NCI-H1417 (cell line): ENCODE results near the gene FAM3D.
"Not testable (repeated sequence)": the region's sequence is repeated elsewhere in the genome, so short reads cannot be mapped to it uniquely, and the experiment has no call there.

Experiments
- DNase-seq, 3 experiments: peaks; one replicate each; lab custom pipeline; 2025; lab: John Stamatoyannopoulos, UW

FAM3D gene, protein sequence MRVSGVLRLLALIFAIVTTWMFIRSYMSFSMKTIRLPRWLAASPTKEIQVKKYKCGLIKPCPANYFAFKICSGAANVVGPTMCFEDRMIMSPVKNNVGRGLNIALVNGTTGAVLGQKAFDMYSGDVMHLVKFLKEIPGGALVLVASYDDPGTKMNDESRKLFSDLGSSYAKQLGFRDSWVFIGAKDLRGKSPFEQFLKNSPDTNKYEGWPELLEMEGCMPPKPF

DNA sequence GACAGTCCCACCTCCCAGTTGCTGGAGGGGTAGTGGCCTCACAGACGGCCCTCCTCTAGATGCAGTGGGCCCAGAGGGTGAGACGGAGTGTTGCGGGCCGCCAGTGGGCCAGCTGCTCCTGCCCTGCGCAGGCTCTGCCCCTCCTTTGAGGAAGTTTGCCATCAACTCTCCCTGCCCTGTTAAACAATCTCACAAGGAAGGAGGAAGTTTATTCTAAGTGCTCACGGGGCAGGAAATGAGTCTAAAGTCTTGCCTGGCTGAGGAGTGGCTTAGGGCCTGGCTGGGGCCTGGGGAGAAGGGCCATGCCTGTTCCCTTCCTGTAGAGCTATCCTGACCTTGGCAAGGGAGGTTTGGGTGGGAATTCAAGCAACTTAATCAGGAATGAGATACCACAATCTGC, at the start of gene FAM3D:
Gene FAM3D, minus strand, starts transcription at position 92 of the 400 bp plus-strand sequence. CDS start 11,211 bp downstream, outside the sequence.
- no peak for DNase-seq

DNA sequence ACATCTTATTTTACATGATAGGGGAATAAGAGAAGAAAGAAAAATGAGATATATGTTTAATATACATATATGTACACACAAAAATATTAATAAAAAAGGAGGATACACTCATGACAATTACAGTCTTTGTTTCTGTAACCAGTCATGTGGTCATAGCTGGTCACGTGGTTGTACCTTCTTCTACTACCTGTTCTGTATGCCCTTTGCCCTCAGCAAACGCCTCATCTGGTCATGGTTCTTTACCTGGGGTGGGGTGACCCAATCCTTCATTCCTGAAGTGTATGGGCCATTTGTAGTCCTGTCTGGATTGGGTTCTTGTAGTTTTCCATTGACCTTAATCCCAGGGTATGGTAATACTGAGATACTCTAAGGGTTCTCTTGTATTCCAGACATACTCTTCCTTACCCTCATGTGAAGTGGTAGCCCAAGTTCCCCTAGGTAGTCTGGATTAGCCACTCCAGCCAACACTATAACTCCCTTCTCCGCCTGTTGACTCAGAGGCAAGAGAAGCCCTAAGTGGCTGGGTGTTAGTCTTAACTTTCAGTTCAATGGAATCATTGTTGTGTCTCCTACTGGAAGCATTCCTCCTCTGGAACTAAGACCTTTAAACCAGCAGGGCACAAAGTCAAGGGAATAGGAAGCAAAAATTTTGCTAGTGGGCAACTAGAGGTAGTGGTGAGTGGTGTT, 47.3 kb upstream of the FAM3D start:
- no peak for DNase-seq

DNA sequence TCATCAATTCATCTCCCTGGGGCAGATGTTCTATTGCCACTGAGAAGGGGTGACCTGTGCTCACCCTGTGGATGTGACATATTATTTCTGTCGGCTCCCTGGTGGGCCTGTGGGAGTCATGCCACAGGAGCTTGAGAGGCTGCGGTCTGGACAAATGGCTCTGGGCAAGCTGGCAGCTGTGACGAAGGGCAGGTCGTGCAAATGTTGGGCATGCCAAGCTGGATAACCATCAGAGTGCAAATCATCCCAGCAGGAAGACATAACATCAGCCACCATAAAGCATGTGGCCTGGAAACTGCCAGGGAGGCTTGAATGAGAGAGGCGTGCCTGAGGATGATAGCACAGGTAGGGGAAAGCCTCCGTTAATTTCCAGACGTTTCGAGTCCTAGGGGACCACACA, 45.3 kb upstream of the FAM3D start:
- no peak for DNase-seq

DNA sequence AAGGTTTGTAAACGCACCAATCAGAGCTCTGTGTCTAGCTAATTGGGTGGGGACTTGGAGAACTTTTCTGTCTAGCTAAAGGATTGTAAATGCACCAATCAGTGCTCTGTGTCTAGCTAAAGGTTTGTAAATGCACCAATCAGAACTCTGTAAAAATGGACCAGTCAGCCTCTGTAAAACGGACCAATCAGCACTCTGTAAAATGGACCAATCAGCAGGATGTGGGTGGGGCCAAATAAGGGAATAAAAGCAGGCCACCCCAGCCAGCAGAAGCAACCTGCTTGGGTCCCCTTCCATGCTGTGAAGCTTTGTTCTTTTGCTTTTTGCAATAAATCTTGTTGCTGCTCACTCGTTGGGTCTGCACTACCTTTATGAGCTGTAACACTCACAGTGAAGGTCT, 42.4 kb upstream of the FAM3D start:
- not testable (repeated sequence) for DNase-seq

DNA sequence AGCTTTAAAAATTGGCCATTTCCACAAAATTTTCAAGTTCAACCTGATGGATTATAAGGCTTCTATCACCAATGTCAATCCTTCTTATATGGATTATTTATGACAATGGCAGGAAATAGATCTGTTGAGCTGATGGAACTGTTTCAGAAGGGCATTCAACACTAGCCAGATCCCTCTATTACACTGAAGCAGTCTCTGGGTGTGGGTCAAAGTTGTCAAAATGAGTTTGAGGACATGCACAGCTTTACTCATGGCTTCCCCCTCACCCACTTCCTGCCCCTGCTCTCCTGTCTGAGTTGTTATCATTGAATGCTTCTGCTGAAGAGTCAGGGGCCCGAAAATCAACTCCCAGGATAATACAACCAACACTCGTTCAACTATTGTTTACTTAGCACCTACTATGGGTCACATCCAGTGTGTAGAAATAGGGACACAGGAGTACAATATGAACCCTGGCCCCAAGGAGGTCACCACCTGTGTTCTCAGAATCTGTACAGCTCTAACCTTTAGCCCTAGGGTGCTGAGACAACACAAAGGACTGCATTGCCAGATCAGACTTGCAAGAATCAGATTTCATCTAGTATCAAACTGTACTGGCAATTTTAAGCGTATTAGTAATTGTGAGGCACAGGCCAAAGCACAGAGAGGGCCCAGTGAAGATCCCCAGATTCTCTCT, 41.7 kb upstream of the FAM3D start:
- no peak for DNase-seq

DNA sequence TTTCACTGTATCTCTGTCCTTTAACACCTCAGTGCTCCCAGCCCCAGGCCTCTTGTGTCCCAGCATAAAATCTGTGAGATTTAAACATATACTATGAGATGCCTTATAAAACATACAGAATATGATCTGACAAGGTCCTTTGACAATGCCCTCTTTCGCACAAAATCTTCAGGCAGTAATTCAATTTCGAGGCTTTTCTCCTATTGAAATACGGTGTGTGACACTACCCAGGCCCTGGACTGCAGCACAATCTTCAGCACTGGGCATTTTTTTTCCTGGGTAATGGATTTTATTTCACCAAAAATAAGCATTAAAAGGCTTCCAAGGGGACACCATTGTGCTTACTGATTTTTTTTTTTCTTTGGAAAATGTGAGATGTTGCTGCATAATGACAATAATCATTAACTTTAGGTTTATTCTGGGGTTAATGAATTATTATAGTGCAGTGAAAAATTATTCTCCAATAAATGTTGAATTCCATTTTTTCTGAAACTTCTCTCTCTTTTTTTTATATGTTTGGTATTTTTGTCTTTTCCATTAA, 40.9 kb upstream of the FAM3D start:
- DNase-seq, result no peak

DNA sequence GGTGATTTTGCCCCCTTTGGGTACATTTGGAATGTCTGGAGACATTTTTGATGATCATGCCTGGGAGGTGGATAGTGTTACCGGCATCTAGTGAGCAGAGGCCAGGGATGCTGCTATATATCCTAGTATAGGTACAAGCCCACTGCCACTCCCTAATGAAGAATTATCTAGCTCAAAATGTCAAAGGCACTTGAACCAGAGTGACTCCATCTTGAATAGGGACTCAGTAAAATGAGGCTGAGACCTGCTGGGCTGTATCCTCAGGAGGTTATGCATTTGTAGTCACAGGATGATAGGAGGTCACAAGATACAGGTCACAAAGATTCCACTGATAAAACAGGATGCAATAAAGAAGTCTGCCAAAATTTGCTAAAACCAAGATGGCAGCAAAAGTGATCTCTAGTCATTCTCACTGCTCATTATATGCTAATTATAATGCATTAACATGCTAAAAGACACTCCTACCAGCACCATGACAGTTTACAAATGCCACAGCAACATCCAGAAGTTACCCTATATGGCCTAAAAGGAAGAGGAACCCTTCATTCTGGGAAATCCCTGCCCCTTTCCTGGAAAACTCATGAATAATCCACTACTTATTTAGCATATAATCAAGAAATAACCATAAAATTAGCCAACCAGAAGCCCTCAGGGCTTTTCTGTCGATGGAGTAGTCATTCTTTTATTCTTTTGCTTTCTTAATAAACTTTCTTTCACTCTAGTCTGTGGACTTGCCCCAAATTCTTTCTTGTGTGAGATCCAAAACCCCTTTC, 40.0 kb upstream of the FAM3D start:
- no peak for DNase-seq

DNA sequence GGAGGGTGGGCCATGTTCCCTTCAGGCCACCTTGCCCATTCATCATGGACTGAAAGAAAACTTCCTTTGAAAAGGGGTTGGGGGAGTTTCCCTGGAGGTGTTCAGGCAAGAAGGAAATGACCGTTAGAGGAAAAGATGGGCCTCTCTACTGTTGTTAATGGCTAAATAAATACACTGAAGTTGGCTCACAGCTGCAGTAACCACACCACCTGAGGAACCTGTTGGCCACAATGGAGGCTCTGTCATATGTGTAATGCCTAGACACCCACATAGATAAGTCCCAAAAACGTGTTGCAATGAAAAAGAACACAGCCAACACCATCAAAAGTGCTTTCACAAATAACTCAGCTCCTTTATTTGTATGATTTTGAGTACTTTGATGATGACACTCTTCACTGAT, 38.2 kb upstream of the FAM3D start:
- peak in 1 of 3 experiments; percentile 0 for DNase-seq

DNA sequence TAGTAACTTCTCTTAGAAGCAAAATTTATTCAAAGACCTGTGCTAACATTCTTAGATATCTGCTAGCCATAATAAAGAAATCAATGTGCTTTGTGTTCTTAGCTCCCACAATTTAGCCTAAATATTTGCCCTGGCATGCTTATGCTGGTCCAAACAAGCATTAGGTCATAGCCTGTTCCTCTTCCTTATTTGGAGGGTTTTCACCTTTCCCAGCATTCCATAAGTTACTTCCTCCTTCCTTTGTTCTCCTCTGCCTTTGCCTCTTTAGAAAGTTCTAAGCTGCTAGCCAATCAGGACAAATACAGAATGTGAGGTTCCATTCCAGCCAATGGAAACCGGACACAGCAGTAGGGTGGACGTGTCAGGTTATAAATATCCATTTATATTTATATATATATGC, 37.7 kb upstream of the FAM3D start:
- DNase-seq, result not testable (repeated sequence)

DNA sequence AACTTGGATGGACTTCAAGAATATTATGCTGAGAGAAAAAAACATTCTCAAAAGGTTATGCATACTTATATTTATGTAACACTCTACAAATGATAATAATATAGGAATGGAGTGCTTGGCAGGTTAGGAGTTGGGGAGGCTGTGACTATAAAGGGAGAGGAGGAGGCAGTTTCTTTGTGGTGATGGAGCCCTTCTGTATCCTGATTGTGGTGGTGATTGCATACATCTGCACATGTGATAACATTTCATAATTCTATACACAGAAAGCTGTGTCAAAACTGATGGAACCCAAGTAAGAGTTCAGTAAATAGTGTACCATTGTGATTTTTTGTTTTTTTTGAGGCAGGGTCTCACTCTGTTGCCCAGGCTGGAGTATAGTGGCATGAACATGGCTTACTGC, 31.7 kb upstream of the FAM3D start:
- no peak for DNase-seq

DNA sequence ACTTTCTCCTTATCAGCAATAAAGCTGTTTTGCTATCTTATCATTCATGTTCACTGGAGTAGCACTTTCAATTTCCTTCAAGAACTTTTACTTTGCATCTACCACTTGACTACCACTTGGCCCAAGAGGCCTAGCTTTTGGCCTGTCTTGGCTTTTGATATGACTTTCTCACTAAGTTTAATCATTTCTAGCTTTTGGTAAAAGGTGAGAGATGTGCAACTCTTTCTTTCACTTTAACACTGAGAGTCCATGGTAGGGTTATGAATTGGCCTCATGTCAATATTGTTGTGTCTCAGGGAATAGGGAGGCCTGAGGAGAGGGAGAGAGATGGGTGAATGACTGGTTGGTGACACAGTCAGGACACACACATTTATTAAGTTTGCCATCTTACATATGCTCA, 31.0 kb upstream of the FAM3D start:
- DNase-seq, result no peak

DNA sequence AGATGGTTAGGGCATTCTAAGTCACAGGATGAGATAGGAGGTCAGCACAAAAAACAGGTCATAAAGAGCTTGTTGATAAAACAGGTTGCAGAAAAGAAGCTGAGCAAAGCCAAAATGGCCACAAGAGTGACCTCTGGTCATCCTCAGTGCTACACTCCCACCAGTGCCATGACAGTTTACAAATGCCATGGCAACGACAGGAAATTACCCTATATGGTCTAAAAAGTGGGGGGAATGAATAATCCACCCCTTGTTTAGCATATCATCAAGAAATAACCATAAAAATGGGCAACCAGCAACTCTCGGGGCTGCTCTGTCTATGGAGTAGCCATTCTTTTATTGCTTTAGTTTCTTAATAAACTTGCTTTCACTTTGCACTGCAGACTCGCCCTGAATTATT, 30.2 kb upstream of the FAM3D start:
- DNase-seq, result not testable (repeated sequence)

DNA sequence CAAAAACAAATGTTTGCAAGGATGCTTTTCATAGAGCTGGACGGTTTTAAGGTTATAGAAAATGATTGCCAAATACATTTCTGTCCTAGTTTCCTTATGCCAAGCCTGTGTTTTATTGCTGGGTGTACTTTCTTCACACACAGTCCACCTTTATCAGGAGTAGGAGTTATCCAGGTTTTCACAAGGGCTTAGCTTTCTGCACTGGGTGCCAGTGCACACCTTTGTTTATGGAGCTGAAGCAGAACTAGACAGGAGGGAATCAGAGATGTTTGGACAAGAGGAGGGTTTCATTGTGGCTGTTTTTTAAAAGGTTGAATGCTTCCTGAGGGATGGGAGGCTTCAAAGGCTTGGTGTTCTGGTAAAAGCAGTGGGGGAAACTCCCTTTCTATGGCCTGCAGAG, 29.5 kb upstream of the FAM3D start:
- DNase-seq, result no peak

DNA sequence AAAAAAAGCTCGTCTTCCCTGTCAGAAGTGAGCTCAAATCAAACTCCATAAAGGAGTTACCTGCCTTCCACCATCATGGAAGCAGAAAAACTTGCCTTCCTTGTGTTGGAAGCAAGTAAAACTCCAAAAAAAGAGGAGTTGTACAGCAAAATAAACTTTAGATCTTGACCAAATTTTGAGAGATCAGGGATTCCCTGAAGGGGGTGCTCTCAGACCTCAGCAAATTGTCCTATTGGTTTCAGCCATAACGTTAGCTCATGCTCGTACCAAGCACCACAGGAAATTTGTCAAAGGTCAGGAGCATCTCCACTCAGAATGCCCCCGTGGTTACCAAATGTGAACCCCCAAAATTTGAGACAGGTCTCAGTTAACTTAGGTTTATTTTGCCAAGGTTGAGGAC, 28.7 kb upstream of the FAM3D start:
- not testable (repeated sequence) for DNase-seq

DNA sequence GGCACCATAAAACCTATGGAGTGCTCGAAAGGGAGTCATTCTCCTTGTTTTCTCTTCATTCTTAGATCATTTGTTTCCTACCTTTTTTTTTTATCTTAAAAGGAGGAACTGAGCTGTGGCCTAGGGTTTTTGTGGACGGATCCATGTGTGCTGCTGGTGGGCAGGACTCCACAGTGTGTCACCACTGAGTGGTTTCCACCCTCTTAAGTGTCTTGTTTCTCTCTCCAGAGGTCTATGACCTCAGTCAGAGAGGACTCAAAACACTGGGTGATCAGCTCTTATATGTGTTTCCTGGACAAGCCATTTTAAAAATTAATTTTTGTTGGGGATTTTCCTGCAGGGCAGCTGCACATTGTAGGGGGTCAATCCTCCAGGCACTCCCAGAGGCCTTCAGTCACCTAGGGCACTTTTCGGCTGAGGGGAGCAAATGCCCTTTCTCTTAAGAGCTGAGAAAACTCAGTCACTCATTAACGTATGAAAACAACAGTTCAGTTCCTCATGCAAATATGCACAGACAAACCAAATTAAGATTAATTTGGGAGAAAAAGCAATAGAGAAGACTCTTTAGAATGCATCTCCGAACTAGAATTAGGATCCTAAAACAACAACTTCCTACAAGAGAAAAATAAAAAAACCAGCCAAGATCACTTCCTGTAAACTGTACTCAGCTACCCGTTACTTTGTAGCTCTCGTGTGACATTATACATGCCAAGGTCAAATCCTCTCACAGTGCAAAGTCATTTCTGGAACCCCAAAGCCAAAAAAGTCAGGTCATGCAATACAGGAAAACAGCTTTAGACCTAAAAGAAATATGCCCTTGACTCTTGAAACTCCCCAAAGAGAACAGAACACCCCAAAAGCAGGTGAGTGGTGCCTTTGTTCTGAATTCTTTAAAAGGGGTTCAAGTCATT, 27.6 kb upstream of the FAM3D start:
- DNase-seq, result no peak

DNA sequence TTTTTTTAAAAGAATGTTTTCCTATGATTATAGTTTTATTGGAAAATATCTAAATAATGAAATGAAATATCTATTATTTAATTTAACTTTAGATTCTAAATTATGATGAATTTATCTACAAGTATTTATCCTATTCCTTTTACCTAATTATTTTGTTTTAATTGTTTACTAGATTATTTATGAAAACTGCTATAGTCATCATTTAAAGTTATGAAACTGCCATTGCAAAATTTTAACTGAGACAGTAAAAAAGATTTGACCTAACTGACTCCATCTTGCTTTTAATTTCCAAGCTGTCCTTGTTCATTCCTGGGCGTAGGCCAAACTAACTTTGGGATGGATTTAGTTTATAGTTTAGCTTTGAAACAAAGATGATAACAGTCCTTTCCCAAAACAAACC, 25.9 kb upstream of the FAM3D start:
- no peak for DNase-seq

DNA sequence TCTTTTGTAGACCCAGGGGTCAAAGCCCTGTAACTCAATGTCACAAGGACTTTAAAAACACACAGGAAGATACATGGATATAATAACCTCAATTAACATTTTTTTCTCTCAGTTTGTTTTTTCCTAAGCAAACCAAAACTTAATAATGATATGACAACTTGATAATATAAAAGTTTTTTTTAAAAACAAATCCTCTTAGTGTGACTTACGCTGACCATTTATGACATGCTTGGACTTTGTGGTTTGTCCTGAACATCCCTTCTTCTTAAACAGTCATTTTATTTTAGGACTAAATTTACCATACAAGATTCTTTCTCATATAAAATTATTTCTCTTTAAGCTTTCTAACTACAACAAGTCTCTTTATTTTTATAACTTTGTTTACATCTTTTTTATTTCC, 25.4 kb upstream of the FAM3D start:
- DNase-seq, result peak in 2 of 3 experiments; percentile 3 to 13

DNA sequence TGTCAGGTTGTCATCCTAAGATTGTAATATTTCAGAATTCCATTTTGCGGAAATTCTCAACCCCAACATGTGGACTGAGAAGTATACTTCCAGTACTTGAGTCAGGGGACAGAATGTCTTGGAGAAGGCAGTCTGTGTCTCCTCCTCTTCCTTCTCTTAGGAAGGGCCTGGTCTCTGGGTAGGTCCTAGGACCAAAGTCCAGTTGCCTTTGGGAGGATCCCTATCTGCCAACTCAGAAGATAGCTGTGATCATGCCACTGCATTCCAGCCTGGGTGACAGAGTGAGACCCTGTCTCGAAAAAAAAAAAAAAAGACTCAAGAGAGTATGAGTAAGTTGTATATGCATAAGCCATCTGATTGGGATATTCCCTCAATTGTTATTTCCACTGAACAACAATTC, 23.9 kb upstream of the FAM3D start:
- DNase-seq, result no peak

DNA sequence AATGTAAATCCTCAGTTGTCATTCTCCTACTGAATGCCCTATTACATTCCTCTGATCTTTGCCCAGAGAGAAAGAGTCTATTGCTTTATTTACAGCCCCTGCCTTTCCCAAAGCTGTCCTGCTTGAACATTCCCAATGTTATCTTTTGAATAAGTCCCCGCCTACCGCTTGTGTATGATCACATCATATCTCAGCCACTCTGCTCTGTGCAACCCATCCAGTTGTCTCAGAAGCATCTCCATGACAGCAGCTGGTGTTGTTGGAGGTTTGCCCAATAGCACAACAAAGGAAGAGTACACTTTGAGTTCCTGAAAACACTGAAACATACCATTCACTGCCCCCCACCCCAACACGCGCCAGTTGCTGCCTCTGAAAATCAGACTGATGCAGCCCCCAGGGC, 22.0 kb upstream of the FAM3D start:
- peak in 1 of 3 experiments; percentile 1 for DNase-seq

DNA sequence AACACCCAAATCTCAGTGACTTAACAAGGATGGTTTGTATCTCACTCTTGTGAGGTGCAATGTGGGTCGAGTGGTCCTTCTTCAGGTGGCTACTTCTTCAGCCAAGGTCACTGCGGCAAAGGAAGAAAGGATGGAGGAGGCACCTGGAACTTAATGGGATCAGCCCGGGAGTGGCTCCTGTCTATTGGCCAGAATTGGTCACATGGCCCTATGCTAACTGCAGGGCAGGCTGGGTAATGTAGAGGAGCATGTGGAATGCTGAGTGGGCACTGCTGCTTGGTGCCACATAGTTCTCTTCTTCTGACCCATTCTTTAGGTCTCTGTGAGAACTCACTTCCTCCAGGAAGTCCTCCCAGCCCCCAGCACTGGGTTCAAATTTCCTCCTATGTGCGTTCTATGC, 20.3 kb upstream of the FAM3D start:
- no peak for DNase-seq

DNA sequence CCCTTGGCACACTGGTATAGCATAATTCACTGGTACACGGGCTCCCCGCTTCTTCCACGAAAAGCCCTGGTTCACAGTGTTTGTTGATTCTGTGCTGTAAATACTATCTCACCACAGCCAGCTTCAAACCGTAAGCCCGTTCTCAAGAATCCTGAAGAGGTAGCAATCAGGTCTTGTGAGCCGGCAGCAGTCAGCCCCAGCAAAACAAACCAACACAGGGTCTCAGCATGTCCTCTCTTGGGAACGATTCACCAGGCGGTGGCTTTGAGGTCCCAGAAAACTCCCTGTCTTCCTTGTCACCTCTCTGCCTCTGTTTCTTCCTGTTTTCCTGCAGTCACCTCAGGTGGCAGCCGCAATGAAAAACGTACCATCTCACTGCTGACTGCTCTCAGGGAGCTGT, 19.1 kb upstream of the FAM3D start:
- DNase-seq, result no peak
